B cell (primary cell): ENCODE data around the gene MTX3. TPM values are rescaled to one million over a fixed set of nuclear protein-coding genes. Genes with fewer than 3 reads are reported as not detected.

ENCODE experiments used
- ATAC-seq: fragments of 200-7000 bp; cut with Tn5 transposase; one replicate; pipeline ENCODE4 v1.10.0; 2021; ENCODE audit warnings: low read depth, mild to moderate bottlenecking, moderate number of reproducible peaks, moderate library complexity
- CTCF ChIA-PET: fragments of 350-600 bp; sonication (Branson Sonifier 250); formaldehyde crosslinking; loops from one replicate; lab custom pipeline; 2021; ENCODE audit warnings: antibody characterized with exemption, inconsistent platforms; lab: Charles Lee
- POLR2A ChIA-PET: fragments of 350-600 bp; sonication (Branson Sonifier 250); formaldehyde crosslinking; loops from one replicate; lab custom pipeline; 2021; ENCODE audit warnings: antibody characterized with exemption; lab: Charles Lee
- DNase-seq: peaks from one replicate; pipeline ENCODE4 v3.0.0; 2013
- H2AFZ ChIP-seq: 2 replicates; pipeline ENCODE4 v1.6.1; 2012; ENCODE audit warnings: mild to moderate bottlenecking, low read depth, low read length; ENCODE audit not compliant: insufficient read depth, poor library complexity, severe bottlenecking
- H3K27ac ChIP-seq, 2 donors: 1 replicate in 1 of 2; 2 replicates in 1 of 2; pipeline ENCODE4 v1.5.1; 2012 to 2013; ENCODE audit warnings: low read length in 2 of 2, mild to moderate bottlenecking in 2 of 2, moderate library complexity in 1 of 2
- H3K27me3 ChIP-seq, 4 experiments: fragments of 200-600 bp in 1 of 4; sonication (generic) in 1 of 4; replicated peaks in 1 of 4; 1 replicate in 2 of 4; 2 replicates in 2 of 4; pipeline versions ENCODE4 v1.6.1 to v1.7.0; 2013 to 2016; ENCODE audit warnings: low read length in 3 of 4, mild to moderate bottlenecking in 2 of 4, mixed read lengths in 1 of 4, moderate library complexity in 1 of 4; ENCODE audit not compliant: insufficient read depth in 4 of 4, control insufficient read depth in 3 of 4; ENCODE audit errors: control extremely low read depth in 1 of 4
- H3K36me3 ChIP-seq, 2 experiments: replicated peaks in 1 of 2; 1 replicate in 1 of 2; 2 replicates in 1 of 2; pipeline versions ENCODE4 v1.6.1 to v1.7.1; 2013; ENCODE audit warnings: low read length in 1 of 2; ENCODE audit not compliant: insufficient read depth in 2 of 2, control insufficient read depth in 1 of 2; ENCODE audit errors: control extremely low read depth in 1 of 2, extremely low read depth in 1 of 2
- H3K4me1 ChIP-seq, 2 donors: fragments of 200-600 bp in 1 of 2; sonication (generic) in 1 of 2; 1 replicate in 1 of 2; 2 replicates in 1 of 2; pipeline versions ENCODE4 v1.5.1 to v1.6.1; 2013 to 2017; ENCODE audit warnings: low read length in 2 of 2; ENCODE audit not compliant: control insufficient read depth in 2 of 2, insufficient read depth in 2 of 2
- H3K4me2 ChIP-seq: replicated peaks from 2 replicates; pipeline ENCODE3; 2012; ENCODE audit warnings: mild to moderate bottlenecking, low read depth, low read length; ENCODE audit not compliant: poor library complexity, severe bottlenecking
- H3K4me3 ChIP-seq, 5 experiments: fragments of 200-600 bp in 1 of 5; sonication (generic) in 1 of 5; 1 replicate in 3 of 5; 2 replicates in 2 of 5; pipeline versions ENCODE4 v1.5.1 to v1.7.0; 2011 to 2016; ENCODE audit warnings: low read length in 4 of 5, mild to moderate bottlenecking in 4 of 5, low read depth in 2 of 5, control low read depth in 1 of 5, moderate library complexity in 1 of 5; ENCODE audit not compliant: insufficient read depth in 1 of 5; ENCODE audit errors: control extremely low read depth in 1 of 5, extremely low read depth in 1 of 5
- H3K79me2 ChIP-seq: fragments of 200-600 bp; sonication (generic); one replicate; pipeline ENCODE4 v1.6.0; 2016; ENCODE audit warnings: low read length; ENCODE audit not compliant: control insufficient read depth, insufficient read depth
- H3K9ac ChIP-seq: fragments of 200-600 bp; sonication (generic); 2 replicates; pipeline ENCODE4 v1.6.1; 2017; ENCODE audit warnings: mild to moderate bottlenecking, low read length, moderate library complexity
- H3K9me3 ChIP-seq, 3 donors: one replicate each; pipeline versions ENCODE4 v1.6.1 to v1.7.1; 2013; ENCODE audit warnings: low read length in 2 of 3; ENCODE audit not compliant: control insufficient read depth in 2 of 3, insufficient read depth in 1 of 3; ENCODE audit errors: control extremely low read depth in 1 of 3
- H4K20me1 ChIP-seq: 2 replicates; pipeline ENCODE4 v1.6.0; 2012; ENCODE audit warnings: mild to moderate bottlenecking, low read length; ENCODE audit not compliant: insufficient read depth, control insufficient read depth, poor library complexity, severe bottlenecking
- H3K27ac Mint-ChIP-seq: one replicate; pipeline ENCODE4 v1.8.0; 2021; ENCODE audit warnings: mixed read lengths
- H3K27me3 Mint-ChIP-seq: one replicate; pipeline ENCODE4 v1.8.0; 2021; ENCODE audit warnings: mixed read lengths
- H3K4me1 Mint-ChIP-seq: one replicate; pipeline ENCODE4 v1.8.0; 2021; ENCODE audit warnings: mixed read lengths
- H3K4me3 Mint-ChIP-seq: one replicate; pipeline ENCODE4 v1.8.0; 2021; ENCODE audit warnings: mixed read lengths
- H3K9me3 Mint-ChIP-seq: one replicate; pipeline ENCODE4 v1.8.0; 2022; ENCODE audit warnings: mixed read lengths; ENCODE audit not compliant: insufficient read depth
- EZH2 ChIP-seq: IDR thresholded peaks from 2 replicates; pipeline ENCODE4 v1.6.1; 2012; ENCODE audit warnings: borderline replicate concordance, low read depth, mild to moderate bottlenecking, moderate library complexity, low read length; ENCODE audit not compliant: insufficient read depth, poor library complexity, severe bottlenecking
- WGBS: methylation state at CpG from one replicate; pipeline ENCODE4 v1.1.5; 2013; ENCODE audit warnings: missing lambda C conversion rate; ENCODE audit not compliant: insufficient coverage; 5-methylcytosine and 5-hydroxymethylcytosine counted together
- intact Hi-C: fragments of 100-400 bp; cut with micrococcal nuclease; formaldehyde crosslinking; loops from one replicate; pipeline ENCODE4 v1.10.0; 2022
- polyA plus RNA-seq: library from polyadenylated mRNA; depleted of rRNA; stranded (reverse); fragments of >200 nt; gene quantifications from 2 replicates; pipeline ENCODE4 v1.2.3, GENCODE V29; 2012
- total RNA-seq, 2 donors: library from RNA; stranded (reverse); fragments of 120-200 nt in 1 of 2; gene quantifications; 1 replicate in 1 of 2; 2 replicates in 1 of 2; pipeline versions ENCODE4 v1.2.3 to v1.2.4, GENCODE V29; 2013 to 2022
- TF ChIP-seq, protein P1 (sequence below): fragments of 200-600 bp; IDR thresholded peaks from one replicate; pipeline ENCODE4 v1.8.0; 2022; ENCODE audit warnings: antibody characterized with exemption, mild to moderate bottlenecking

The MTX3 gene
- total and polyA plus RNA-seq, 2 donors (not counting 1 experiment from before 2014, with no cell fraction given), result 7.9 to 21.0 TPM

DNA sequence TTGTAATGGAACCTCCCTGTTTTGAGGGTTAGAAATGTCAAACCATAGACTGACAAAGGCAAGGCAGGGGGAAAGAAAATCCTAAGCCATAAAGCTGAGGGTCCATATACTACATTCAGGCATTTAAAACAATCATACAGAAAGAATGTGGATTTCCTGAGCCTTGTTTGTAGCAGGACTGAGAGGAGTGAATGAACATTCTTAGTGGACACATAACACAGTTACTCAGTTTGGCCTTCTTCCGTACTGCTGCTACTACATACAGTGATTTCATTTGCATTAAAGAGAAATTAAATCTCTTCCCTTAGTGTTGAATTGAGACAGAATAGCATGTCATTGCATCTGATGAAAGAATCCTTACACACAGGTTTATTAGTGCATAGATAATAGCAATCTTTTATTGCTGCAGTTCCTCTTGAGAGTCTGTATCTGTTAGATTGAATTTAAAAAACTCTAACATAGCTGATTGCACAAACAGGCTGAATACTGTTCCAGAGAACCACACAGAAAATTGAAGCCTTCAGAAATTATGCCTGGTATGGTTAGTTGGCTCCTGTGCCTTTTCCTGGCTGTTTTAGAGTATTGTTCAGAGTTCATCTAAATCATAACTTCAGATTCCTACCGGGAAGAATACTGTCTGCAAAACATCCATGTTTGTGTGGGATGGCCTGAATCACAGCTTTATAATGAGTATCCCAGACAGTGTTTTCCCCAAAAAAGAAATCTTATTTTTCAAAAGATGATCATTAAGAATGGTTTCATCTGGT, 2.0 kb upstream of the MTX3 start:
- Mint-ChIP-seq H3K4me3 (no peak overlapping the region), H3K27ac (no peak overlapping the region), H3K27me3 (peaks cover 9% of the 10 kb centered on the region), H3K9me3 (no peaks in the 10 kb centered on the region), H3K4me1 (peaks cover 17% of the 10 kb centered on the region)
- H3K9me3 ChIP-seq, result peaks cover 0 to 6% (median 0%) of the 10 kb centered on the region in 3 donors
- H3K27ac ChIP-seq, result no peak overlapping the region
- H3K4me3 ChIP-seq, result no peak overlapping the region
- intact Hi-C loops, result loop anchor here (5.0 kb wide), 3 partner anchors 481 to 1006 kb away; partner anchors contain the start of genes ARSB and HOMER1
- no peak overlapping the region for H3K9ac ChIP-seq
- no peak for ATAC-seq
- no peaks in the 10 kb centered on the region for H4K20me1 ChIP-seq
- ChIA-PET POLR2A (interaction anchor here (0.5 kb wide), 1 partner anchor 8 kb away, joined by 5 read pairs; no protein-coding TSS in a partner anchor), CTCF (interaction anchor here (0.6 to 1.6 kb wide), 2 partner anchors 90 to 99 kb away, joined by 3 to 4 read pairs; no protein-coding TSS in a partner anchor)
- no peak overlapping the region for H2AFZ ChIP-seq
- H3K4me1 ChIP-seq, result peaks cover 16% of the 10 kb centered on the region in 2 donors
- no peaks in the 10 kb centered on the region for H3K27me3 ChIP-seq
- H3K36me3 ChIP-seq, result peaks cover 0 to 4% of the 10 kb centered on the region in 2 experiments
- TF ChIP-seq, protein P1, sequence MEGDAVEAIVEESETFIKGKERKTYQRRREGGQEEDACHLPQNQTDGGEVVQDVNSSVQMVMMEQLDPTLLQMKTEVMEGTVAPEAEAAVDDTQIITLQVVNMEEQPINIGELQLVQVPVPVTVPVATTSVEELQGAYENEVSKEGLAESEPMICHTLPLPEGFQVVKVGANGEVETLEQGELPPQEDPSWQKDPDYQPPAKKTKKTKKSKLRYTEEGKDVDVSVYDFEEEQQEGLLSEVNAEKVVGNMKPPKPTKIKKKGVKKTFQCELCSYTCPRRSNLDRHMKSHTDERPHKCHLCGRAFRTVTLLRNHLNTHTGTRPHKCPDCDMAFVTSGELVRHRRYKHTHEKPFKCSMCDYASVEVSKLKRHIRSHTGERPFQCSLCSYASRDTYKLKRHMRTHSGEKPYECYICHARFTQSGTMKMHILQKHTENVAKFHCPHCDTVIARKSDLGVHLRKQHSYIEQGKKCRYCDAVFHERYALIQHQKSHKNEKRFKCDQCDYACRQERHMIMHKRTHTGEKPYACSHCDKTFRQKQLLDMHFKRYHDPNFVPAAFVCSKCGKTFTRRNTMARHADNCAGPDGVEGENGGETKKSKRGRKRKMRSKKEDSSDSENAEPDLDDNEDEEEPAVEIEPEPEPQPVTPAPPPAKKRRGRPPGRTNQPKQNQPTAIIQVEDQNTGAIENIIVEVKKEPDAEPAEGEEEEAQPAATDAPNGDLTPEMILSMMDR, result no peak
- TF ChIP-seq EZH2, result no peak
- H3K4me2 ChIP-seq, result no peak overlapping the region
- H3K79me2 ChIP-seq, result peaks cover 5% of the 10 kb centered on the region
- WGBS, result no CpG with 5 or more reads among the region's 2 CpGs
- DNase-seq, result no peak

DNA sequence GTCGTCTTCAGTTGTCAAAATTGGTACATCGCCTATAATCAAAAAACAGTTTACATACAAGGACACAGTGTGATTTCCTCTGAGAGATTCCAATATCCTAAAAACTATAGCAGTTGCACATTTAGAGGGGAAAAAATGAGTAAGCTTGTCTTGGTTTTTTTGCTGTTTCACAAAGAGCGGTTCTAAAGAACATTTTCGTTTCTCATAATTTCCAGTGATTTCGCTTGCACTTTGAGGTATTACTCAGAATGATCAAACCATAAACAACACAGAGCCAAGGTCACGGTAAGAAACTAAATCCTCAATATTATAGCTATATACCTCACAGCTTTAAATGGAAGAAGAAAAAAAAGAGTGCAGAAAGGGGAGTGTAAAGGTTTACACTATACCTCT, 861 bp downstream of the MTX3 start:
- Histone ChIP-seq H3K27me3 (no peaks in the 10 kb centered on the region), H3K36me3 (peaks cover 5 to 16% of the 10 kb centered on the region in 2 experiments), H3K4me3 (peak overlapping the region in 4 of 5 experiments; percentile 77 to 90 (median 81)), H3K9ac (peak overlapping the region; percentile 78), H3K9me3 (peaks cover 0 to 6% (median 0%) of the 10 kb centered on the region in 3 donors), H3K27ac (peak overlapping the region; percentile 65 to 70), H3K4me1 (peaks cover 16% of the 10 kb centered on the region in 2 donors), H3K79me2 (peaks cover 5% of the 10 kb centered on the region), H3K4me2 (peak overlapping the region; percentile 86), H4K20me1 (no peaks in the 10 kb centered on the region), H2AFZ (peak overlapping the region; percentile 97)
- H3K27me3 Mint-ChIP-seq, result peaks cover 5% of the 10 kb centered on the region
- TF ChIP-seq, protein P1, result no peak
- TF ChIP-seq EZH2, result no peak
- DNase-seq (no peak), ATAC-seq (no peak)
- ChIA-PET POLR2A (no interaction called here), CTCF (interaction anchor here (1.2 to 1.6 kb wide), 2 partner anchors 8 to 94 kb away, joined by 3 to 6 read pairs; no protein-coding TSS in a partner anchor)
- H3K27ac Mint-ChIP-seq, result peak overlapping the region; percentile 91
- no CpG with 5 or more reads among the region's 6 CpGs for WGBS
- intact Hi-C loops, result loop anchor here (2.0 to 5.0 kb wide), 4 partner anchors 377 to 1003 kb away; partner anchors contain the start of genes ARSB, HOMER1 and TENT2
- peaks cover 17% of the 10 kb centered on the region for H3K4me1 Mint-ChIP-seq
- peak overlapping the region; percentile 81 for H3K4me3 Mint-ChIP-seq
- no peaks in the 10 kb centered on the region for H3K9me3 Mint-ChIP-seq
